Pancreas (tissue), 10 donors: Measurements from ENCODE around the gene BEGAIN. TPM values are rescaled to one million over a fixed set of nuclear protein-coding genes. Genes with fewer than 3 reads are reported as not detected.
A peak's percentile ranks its signal among the peaks of the same experiment; 100 is the strongest.

Experiments used
- ATAC-seq, 4 donors: fragments of 200-7000 bp; cut with Tn5 transposase; one replicate each; pipeline versions ENCODE4 v1.8.0 to v1.9.1; 2020; ENCODE audit warnings: mild to moderate bottlenecking in 4 of 4, moderate library complexity in 4 of 4
- DNase-seq, 6 donors: peaks; one replicate each; pipeline ENCODE4 v3.0.0-alpha.2; 2020
- FAIRE-seq: peaks from 2 replicates; lab custom pipeline; 2012; peaks lifted over from hg19 to GRCh38; lab: Jason Lieb, UNC
- H3K27ac ChIP-seq, 4 donors: fragments of 200-600 bp; sonication (generic); 1 replicate in 3 of 4; 2 replicates in 1 of 4; pipeline versions ENCODE4 v1.5.0 to v1.8.0; 2020
- H3K27me3 ChIP-seq, 4 donors: fragments of 200-600 bp; one replicate each; pipeline ENCODE4 v1.8.0; 2021
- H3K36me3 ChIP-seq, 3 donors: fragments of 200-600 bp; sonication (generic) in 1 of 3; one replicate each; pipeline versions ENCODE4 v1.5.0 to v1.8.0; 2020 to 2021
- H3K4me1 ChIP-seq, 3 donors: fragments of 200-600 bp; one replicate each; pipeline ENCODE4 v1.8.0; 2021
- H3K4me3 ChIP-seq, 4 donors: fragments of 200-600 bp; sonication (generic) in 2 of 4; one replicate each; pipeline versions ENCODE4 v1.5.0 to v1.8.0; 2020 to 2021
- H3K9me3 ChIP-seq, 4 donors: fragments of 200-600 bp; one replicate each; pipeline ENCODE4 v1.8.0; 2021
- WGBS, 2 donors: extraction: QIAGEN DNeasy Blood & Tissue Kit; methylation state at CpG; one replicate each; pipeline ENCODE4 v1.1.7; 2013; 5-methylcytosine and 5-hydroxymethylcytosine counted together
- intact Hi-C, 3 donors: fragments of 100-400 bp; cut with DNase I; formaldehyde crosslinking; loops; one replicate each; pipeline versions ENCODE4 v1.11.1 to v1.14.2; 2022
- polyA plus RNA-seq, 2 donors: library from polyadenylated mRNA; stranded (reverse); fragments of 200-250 nt; gene quantifications; one replicate each; pipeline ENCODE4 v1.2.3, GENCODE V29; 2013
- total RNA-seq, 6 donors: library from RNA; stranded (reverse); fragmentation: NEBNext Ultra II Directional in 4 of 6; extraction: Animal tissue kit (Norgen Biotek cat#: 25700) in 4 of 6; gene quantifications; one replicate each; pipeline versions ENCODE4 v1.2.1 to v1.2.4, GENCODE V29; 2021 to 2023
- TF ChIP-seq, protein P1 (sequence below), 4 donors: fragments of 200-600 bp; sonication (generic) in 3 of 4; IDR thresholded peaks; one replicate each; pipeline versions ENCODE4 v1.5.0 to v1.8.0; 2021; ENCODE audit warnings: antibody characterized with exemption in 4 of 4
- donor health status: healthy with polysubstance abuse.
- donor health status: DM: no; HTN: no; CAD: no; lungs with moderate emphysema.
- donor health status: DM: no; HTN: no; CAD: no.
- donor health status: control.
- donor health status: control.
- donor health status: Bipolar disorder and iron deficiency.
- donor health status: DM: yes; HTN: yes; CAD: no.
- donor health status: DM: no; HTN: no; CAD: no.
- donor health status: DM: no; HTN: no; CAD: no.
- donor health status: DM: yes; HTN: yes; CAD: no.

BEGAIN gene
- total and polyA plus RNA-seq, 8 donors = 9.1 to 32.2 (median 15.4) TPM

DNA sequence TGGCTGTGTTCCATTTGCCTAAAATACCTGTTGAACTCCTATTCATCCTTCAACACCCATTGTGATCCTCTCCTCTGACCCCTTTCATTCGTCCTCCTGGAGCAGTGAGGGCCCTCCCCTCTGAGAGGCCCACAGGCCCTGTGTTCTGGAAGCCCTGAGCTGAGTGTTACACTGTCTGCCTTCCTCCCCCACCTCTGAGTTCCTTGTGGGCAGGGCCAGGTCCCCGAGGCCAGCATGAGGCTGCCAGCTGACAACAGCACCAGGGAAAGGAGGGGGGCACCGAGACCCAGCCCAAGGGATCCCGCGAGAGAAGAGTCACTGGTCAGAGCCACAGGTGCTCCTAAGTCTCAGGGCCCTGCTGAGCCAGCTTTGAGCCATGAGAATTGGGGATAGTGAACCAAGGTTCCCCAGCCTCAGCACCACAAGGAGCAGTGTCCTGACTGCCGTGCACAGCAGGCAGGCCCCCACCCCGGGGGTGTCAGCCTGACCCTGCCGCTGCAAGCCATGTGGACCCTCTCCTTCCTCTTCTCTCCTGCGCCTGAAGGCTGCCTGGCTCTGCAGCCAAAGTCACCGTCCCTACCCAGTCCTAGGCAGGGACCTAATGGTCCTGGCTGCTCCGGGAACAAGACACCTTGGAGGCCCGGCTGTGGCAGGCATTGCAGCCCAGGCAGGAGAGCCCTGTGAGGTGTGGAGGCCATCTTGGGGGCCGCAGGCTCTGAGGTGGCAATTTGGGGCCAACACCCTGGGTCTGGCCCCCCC is 52.5 kb downstream of the BEGAIN start:
- Histone ChIP-seq H3K4me1 (peaks cover 24 to 33% (median 28%) of the 10 kb centered on the region in 3 donors), H3K9me3 (no peaks in the 10 kb centered on the region), H3K36me3 (no peaks in the 10 kb centered on the region), H3K27ac (peak overlapping the region; percentile 67 to 88 (median 76)), H3K4me3 (no peak overlapping the region), H3K27me3 (no peaks in the 10 kb centered on the region)
- ATAC-seq (peak; percentile 47 to 58 (median 56)), FAIRE-seq (no peak), DNase-seq (peak; percentile 67 to 87 (median 78))
- TF ChIP-seq, protein P1, sequence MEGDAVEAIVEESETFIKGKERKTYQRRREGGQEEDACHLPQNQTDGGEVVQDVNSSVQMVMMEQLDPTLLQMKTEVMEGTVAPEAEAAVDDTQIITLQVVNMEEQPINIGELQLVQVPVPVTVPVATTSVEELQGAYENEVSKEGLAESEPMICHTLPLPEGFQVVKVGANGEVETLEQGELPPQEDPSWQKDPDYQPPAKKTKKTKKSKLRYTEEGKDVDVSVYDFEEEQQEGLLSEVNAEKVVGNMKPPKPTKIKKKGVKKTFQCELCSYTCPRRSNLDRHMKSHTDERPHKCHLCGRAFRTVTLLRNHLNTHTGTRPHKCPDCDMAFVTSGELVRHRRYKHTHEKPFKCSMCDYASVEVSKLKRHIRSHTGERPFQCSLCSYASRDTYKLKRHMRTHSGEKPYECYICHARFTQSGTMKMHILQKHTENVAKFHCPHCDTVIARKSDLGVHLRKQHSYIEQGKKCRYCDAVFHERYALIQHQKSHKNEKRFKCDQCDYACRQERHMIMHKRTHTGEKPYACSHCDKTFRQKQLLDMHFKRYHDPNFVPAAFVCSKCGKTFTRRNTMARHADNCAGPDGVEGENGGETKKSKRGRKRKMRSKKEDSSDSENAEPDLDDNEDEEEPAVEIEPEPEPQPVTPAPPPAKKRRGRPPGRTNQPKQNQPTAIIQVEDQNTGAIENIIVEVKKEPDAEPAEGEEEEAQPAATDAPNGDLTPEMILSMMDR (IDR thresholded peaks at IDR 0.05) = no peak
- 48% methylated on average over 13 of the region's 13 CpGs for WGBS, 2 donors
- intact Hi-C loops = loop anchor here in 1 of 3 donors (10.0 kb wide), 1 partner anchor 90 kb away; no protein-coding TSS in a partner anchor

DNA sequence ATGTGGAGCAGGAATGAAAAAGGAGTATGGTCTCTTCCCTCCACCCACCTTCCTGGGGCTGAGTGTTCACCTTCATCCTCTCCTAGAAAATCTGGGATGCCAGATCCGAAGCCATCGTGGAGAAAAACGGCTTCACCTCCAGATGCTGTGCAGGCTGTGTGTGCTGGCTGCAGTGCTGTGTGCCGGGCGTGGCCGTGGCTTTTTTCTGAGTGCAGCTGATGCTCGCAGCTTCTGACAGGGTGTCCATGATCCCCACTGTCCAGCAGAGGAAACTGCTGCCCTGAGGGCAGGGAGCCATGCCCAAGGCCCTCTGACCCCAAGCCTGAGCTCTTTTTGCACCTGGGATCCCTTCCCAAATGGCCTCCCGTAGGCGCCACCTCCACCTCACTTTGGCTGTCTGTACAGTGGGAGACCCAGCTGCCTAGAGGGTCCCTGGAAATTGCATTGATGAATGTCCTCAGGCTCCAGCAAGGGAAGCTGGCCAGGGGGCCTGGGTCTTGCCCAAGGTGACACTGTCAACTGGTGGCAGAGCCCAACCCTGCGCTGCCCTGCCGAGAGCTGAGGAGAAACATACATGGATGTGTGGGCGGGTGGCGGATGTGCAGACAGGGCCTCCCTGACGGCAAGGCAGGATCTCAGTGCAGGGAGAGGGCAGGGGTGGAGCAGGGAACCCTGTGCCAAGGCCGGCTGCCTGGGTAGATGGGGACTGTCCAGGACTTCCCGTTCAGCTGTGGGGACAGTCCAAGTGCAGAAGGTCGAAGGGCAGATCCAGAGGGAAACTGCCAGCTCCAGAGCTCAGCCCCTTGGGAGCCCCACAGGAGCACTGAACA is 53.3 kb downstream of the BEGAIN start:
- ATAC-seq = peak; percentile 47 to 65 (median 60)
- no peak for FAIRE-seq
- DNase-seq = peak; percentile 67 to 90 (median 78)
- peaks cover 24 to 33% (median 28%) of the 10 kb centered on the region in 3 donors for H3K4me1 ChIP-seq
- TF ChIP-seq, protein P1 (IDR thresholded peaks at IDR 0.05) = no peak
- H3K27ac ChIP-seq = peak overlapping the region; percentile 67 to 88 (median 76)
- WGBS, 2 donors = 36 to 40% methylated on average over 17 of the region's 17 CpGs
- H3K27me3 ChIP-seq = no peaks in the 10 kb centered on the region
- intact Hi-C loops = loop anchor here in 1 of 3 donors (10.0 kb wide), 1 partner anchor 89 kb away; no protein-coding TSS in a partner anchor
- no peaks in the 10 kb centered on the region for H3K9me3 ChIP-seq
- H3K4me3 ChIP-seq = no peak overlapping the region
- H3K36me3 ChIP-seq = no peaks in the 10 kb centered on the region

DNA sequence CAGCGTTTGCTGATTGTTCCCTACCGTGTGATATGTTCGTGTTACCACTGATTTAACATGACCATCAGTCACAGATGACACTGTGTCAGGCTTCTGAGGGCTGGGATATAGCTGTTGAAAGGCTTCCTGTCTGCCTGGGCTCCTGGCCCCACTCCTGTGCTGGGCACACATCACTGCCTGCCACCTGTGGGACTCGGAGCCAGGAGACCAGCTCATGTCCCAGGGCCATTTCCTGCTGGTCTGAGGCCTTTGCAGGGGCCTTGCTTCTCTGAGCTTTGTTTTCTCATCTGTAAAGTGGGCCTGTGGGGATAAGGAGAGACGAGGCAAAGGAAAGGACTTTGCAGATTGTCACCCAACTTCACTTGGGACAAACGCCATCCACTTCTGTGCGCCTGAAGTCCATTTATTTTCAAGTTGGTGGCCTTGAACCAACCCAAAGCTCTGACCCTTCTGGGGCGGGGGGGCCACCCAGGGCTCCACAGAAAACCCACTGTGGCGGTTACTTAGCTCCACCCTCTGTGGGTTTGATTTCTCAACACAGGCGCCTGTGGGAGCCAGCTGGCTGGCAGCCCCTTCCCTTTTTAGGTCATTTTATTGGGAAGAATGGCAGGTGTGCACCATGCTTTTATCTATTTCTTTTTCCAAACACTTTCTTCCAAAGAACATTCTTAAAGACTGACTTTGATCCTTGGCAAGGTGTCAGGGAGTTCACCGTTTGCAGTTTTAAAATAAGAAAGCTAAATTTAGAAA is 54.1 kb downstream of the BEGAIN start:
- Histone ChIP-seq H3K27me3 (no peaks in the 10 kb centered on the region), H3K27ac (peak overlapping the region; percentile 67 to 88 (median 76)), H3K4me3 (no peak overlapping the region), H3K36me3 (no peaks in the 10 kb centered on the region), H3K4me1 (peaks cover 24 to 33% (median 28%) of the 10 kb centered on the region in 3 donors), H3K9me3 (no peaks in the 10 kb centered on the region)
- DNase-seq (peak; percentile 75 to 91 (median 86)), FAIRE-seq (no peak), ATAC-seq (peak; percentile 71 to 80 (median 76))
- TF ChIP-seq, protein P1 (IDR thresholded peaks at IDR 0.05) = no peak
- 27 to 32% methylated on average over 11 of the region's 11 CpGs for WGBS, 2 donors
- intact Hi-C loops = loop anchor here in 1 of 3 donors (10.0 kb wide), 1 partner anchor 88 kb away; no protein-coding TSS in a partner anchor

DNA sequence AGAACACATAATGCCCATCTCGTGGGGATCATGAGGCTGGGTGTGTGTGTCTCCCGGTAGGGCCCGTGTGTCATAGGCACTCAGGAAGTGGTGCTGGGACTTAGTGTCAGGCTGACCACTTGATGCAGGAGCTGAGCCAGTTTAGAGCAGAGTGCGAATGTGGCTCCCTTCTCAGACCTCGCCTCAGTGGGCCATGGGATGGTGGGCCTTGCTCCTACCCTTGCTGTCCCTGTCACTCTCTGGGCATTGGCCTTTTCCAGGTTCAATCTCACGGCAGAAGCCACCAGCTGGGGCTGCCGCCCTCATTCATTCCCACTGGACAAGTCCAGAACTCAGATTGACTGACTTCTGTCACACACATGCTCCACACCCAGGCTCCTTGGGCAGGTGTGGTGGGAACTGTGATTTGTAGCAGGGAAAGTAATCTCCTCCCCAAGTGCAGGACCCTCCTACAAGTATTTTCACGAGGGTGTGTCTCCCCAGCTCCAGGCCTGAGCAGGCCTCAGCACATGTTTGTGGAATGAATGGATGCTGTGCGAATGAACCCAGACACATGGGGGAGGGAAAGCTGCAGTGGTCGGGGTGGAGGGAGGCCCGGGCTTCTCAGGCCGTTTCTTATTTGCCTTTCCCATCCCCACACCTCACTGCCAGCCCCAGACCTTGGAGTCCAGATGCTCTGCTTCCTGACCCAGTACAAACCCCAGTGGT is 54.9 kb downstream of the BEGAIN start:
- Histone ChIP-seq H3K27ac (peak overlapping the region; percentile 61 to 88 (median 69)), H3K36me3 (peaks cover 0 to under 1% (median 0%) of the 10 kb centered on the region in 3 donors), H3K27me3 (no peaks in the 10 kb centered on the region), H3K4me1 (peaks cover 24 to 33% (median 28%) of the 10 kb centered on the region in 3 donors), H3K9me3 (no peaks in the 10 kb centered on the region), H3K4me3 (no peak overlapping the region)
- ATAC-seq (peak; percentile 30 to 53 (median 39)), DNase-seq (peak; percentile 58 to 80 (median 60)), FAIRE-seq (no peak)
- intact Hi-C loops = loop anchor here in 1 of 3 donors (10.0 kb wide), 1 partner anchor 88 kb away; no protein-coding TSS in a partner anchor
- 41 to 49% methylated on average over 12 of the region's 12 CpGs for WGBS, 2 donors
- TF ChIP-seq, protein P1 (IDR thresholded peaks at IDR 0.05) = no peak
